Measurements from ENCODE around the gene UBR3.
"Not testable (repeated sequence)": the region's sequence is repeated elsewhere in the genome, so short reads cannot be mapped to it uniquely, and the experiment has no call there.

Gene UBR3

GRCh38 chr2:170113168-170113894, 286.1 kb downstream of the UBR3 start:
- no peak for DNase-seq (ENCODE audit: low spot score)

DNA sequence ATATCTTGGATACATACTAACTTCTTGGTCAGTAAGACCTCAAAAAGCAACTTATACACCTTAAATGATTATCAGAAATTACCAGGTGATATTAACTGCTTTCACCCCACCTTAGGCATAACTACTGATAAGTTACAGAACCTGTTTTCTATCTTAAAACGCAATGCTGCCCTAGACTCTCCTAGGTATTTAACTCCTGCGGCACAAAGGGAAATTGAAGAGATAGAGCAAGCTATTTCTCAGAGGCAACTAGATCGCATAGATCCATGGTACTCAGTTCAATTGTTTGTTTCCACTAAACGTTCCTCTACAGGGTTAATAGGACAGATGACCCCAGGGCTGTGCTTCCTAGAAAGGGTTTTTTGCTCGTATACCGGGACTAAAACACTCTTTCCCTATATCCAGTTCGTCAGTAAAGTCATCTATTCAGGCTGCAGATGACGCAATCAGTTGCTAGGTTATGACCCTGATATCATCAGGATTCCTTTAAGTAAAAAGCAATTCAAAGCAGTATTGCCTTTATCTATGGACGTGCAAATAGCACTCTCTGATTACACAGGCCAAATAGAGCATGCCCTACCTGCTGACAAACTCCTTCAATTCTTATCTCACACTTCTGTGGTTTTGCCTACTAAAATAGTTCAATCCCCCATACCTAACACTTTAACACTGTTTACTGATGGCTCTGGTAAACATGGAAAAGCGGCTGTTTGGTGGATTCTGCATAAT, 288.4 kb downstream of the UBR3 start:
- no peak for DNase-seq (ENCODE audit: low spot score)

- no peak for DNase-seq (ENCODE audit: low spot score)
Observed at GRCh38 chr2:170118641-170119040, 291.4 kb downstream of the UBR3 start.

DNA sequence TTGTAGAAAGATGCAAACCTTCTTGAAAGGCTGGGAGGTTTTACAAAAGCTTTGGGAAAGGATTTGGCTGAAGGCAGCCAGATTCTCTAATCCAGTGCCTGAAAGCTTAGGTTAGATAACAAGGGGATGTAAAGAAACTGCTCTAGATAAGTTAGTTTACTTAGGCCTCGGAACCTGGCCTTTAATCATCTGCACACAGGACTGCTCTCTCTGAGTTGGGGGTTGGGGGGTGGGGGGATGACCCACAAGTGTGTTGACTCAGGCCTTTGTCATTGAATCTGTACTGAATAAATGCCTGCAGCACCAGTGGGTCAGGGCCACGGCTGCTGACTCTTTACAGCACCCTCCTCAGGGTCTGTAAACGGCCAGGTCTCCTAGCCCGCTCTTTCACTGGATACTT, 292.1 kb downstream of the UBR3 start:
- DNase-seq (ENCODE audit: low spot score), result not testable (repeated sequence)

DNA sequence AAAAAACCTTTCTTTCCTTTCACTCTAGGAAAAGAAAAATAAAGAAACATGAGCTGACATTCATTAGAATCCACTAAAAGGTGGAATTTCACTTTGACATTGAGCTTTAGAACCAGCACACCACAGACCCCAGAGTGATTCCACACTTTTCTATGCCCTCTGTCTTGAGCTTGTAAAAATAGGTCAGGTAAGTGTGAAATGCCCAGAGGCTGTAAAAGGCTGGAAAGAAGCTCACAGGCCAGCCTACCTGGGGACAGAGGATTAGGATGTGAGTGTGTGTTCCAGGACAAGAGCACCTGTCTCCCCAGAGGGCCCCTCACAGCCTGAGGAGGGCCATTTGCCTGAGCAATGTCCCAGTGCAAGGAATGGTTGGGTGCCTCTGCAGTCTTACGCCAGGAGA, 294.4 kb downstream of the UBR3 start:
- DNase-seq (ENCODE audit: low spot score), result no peak

DNA sequence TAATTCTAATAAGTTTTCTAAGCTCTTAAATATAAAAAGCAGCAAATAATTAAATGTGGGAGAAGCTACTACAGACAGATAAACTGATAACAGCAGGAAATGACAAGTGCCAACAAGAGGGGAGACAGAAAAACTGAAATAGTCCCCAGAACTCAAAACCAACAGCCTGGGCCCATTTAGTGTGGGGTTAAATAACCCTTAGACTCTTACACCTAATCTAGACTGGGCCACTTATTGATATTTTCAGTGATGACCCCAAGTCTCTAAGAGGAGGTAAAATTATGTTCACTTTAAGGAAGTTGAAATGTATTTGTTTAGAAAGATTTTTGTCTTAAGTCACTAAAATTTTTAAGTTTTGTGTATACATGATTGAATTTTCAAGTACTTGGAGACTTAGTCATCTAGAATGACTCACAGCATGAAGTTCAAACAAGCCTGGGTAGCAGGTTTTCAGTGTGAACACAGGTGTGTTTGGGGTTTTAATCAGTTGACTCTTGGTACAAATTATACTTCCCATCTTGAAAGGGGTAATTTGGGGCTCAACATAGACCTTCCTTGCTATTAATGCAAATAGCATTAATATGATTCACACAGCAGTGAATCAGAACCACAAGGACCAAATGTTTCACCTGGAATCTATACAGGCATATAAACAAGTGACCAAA, 295.8 kb downstream of the UBR3 start:
- DNase-seq (ENCODE audit: low spot score), result no peak

GRCh38 chr2:170123593-170123992, 296.3 kb downstream of the UBR3 start:
- no peak for DNase-seq (ENCODE audit: low spot score)

DNA sequence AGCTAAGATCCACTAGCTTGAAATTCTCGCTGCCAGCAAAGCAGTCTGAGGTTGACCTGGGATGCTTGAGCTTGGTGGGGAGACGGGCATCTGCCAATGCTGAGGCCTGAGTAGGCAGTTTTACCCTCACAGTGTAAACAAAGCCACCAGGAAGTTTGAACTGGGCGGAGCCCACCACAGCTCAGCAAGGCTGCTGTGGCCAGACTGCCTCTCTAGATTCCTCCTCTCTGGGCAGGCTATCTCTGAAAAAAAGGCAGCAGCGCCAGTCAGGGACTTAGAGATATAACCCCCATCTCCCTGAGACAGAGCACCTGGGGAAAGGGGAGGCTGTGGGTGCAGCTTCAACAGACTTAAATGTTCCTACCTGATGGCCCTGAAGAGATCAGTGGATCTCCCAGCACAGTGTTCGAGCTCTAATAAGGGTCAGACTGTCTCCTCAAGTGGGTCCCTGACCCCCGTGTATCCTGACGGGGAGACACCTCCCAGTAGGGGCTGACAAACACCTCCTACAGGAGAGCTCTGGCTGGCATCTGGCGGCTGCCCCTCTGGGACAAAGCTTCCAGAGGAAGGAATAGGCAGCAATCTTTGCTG, 299.0 kb downstream of the UBR3 start:
- DNase-seq (ENCODE audit: low spot score), result not testable (repeated sequence)
